HG03064 (cell line): ENCODE results near the gene OCA2.
"Not testable (repeated sequence)": the region's sequence is repeated elsewhere in the genome, so short reads cannot be mapped to it uniquely, and the experiment has no call there.

Experiments
- ATAC-seq: cut with Tn5 transposase; IDR thresholded peaks from one replicate; pipeline ENCODE4 v1.9.1; 2021; ENCODE audit warnings: low read depth; ENCODE audit not compliant: unreplicated experiment

The OCA2 gene

DNA sequence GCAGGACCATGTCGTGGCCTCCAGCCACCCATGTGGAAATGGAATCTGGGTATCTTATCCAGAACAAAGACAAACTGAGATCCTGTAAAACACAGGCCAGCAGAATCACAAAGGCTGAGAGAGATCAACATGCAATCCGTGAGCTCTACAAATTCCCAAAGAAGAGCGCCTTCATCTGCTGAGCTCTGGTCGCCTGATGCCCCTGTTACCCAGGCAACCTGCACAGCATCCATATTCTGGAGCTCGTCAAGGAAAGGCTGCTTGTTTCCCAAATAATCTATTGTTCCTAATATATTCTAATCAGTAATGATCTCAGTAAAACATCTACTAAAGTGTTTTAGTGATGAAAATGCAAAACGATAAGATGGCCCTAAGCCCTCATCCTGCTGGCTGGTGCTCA is 133.6 kb downstream of the OCA2 start:
- no peak for ATAC-seq

DNA sequence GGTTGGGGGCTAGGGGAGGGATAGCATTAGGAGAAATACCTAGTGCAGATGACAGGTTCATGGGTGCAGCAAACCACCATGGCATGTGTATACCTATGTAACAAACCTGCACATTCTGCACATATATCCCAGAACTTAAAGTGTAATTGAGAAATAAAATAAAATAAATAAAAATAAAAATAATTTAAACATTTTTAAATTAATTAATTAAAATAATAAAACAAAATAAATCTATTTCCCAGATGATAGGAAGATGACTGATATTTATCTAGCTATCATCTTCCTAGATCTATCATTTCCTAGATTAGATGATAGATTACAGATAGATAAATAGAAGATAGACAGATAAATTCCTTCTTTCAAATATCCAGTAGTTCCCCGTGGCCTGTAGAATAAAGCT is 137.3 kb downstream of the OCA2 start:
- ATAC-seq: no peak

DNA sequence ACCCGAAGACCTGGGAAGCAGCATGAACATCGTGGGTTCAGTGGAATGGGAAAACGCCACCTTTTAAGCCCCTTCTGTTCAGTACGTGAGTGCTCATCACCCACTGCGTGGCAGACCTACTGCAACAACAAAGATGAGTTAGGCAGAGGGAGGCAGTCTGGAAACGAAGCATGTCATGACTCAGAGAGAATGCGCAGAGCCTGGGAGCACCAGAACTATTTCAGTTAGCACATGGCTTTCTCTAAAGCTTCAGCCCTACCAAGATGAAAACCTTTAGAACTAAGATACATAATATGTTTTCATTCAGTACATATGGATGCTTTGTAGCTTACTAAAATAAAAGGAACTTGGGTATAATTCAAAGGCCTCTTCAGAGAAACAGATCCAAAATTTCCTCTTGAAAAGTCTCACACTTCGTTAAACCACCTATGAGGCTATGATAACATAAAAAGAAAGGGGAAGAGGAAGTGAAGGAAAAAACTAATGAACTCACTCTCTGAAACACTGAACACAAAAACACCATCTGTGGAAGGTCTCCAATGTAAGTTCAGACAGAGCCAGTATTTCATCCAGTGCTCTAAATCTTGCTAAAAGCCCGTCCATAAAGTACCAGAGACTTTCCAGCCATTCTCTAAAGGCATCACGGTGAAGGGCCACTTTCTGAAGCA is 140.1 kb downstream of the OCA2 start:
- no peak for ATAC-seq

DNA sequence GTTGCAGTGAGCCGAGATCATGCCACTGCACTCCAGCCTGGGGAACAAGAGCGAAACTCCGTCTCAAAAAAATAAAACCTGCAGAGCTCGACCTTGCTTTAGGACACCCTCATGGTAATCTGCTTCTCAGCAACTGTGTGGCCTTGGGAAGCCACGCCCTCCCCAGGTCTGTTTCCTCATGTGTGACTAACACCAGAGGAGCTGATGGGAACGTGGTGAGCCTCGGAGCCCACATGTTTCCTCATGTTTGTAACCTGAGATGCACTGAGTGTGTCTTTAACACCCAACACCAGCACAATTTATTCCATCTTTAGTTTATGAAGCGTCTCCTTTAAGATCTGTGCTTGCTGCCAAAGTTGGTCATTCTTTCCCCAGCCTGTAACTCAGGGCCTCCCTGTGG is 142.8 kb downstream of the OCA2 start:
- no peak for ATAC-seq

DNA sequence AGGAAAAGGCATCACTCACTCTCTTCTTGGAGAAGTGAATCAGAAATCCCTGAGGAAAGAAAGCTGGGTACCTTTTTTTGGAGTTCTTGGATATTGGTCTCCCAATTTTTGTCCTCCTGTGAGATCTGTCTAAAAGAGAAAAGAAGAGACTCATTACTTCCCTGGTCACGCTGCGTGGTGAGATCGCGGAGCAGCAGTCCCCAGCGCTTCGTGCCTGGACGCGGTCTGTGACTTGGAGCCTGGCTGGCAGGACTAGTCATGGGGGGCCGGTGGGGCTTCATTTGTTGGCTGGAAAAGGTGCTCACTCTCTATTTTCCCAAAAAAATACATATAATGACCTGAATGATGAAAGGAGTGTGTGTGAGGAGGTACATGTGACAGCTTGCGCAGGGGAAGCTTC is 144.0 kb downstream of the OCA2 start:
- ATAC-seq: no peak

DNA sequence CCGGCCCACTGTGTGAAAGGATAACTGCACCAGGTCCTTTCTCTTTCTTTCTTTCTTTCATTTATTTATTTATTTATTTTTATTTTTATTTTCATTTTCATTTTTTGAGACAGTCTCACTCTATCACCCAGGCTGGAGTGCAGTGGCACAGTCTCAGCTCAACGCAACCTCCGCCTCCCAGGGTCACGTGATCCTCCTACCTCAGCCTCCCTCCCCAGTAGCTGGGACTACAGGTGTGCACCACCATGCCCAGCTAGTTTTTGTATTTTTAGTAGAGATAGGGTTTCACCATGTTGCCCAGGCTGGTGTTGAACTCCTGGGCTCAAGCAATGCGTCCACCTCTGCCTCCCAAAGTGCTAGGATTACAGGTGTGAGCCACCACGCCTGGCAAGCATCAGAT is 146.5 kb downstream of the OCA2 start:
- ATAC-seq: not testable (repeated sequence)

DNA sequence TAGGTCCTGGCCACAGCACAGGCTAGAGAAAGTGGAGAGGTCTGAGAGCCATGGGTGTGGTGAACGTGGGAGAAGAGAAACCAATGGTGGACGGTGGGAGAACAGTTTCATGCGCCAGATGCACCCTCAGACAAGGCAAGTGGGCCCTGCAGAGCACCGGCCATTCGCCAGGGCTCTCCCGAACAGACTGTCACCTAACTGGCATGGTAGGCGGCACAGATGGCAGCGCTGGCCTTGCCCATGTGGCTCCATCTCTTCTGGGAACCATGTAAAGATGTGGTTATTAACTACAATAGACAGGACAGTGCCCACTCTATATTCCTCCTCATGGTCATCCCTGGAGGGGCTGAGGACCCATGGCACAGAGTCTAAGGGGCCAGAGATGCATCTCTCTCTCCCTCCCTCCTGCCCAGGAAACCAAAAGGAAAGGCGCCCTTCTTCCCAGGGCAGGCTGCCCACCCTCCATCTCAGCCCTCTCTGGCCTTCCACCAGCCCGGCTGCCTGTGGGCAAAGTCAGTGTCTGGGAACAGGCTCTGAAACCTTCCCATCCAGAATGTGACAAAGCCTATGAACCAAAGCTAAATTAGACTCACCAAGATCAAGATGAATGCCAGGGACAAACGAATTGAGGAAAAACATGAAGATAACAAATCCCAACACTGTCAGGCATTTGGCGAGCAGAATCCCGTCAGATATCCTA is 147.8 kb downstream of the OCA2 start:
- no peak for ATAC-seq

DNA sequence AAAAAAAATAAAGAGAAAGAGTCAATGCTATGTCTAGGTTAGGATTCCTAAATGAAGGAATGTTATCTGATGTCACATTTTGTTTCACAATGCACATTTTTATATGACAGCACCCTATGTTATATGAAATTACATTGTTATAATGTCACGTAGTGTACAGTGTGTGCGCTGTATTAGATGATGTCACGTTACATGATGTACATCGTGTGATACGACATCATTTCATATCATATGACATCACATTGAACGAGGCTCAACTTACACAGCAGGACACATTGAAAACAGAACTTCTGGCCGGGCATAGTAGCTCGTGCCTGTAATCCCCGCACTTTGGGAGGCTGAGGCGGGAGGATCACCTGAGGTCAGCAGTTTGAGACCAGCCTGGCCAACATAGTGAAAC is 150.0 kb downstream of the OCA2 start:
- ATAC-seq: no peak

DNA sequence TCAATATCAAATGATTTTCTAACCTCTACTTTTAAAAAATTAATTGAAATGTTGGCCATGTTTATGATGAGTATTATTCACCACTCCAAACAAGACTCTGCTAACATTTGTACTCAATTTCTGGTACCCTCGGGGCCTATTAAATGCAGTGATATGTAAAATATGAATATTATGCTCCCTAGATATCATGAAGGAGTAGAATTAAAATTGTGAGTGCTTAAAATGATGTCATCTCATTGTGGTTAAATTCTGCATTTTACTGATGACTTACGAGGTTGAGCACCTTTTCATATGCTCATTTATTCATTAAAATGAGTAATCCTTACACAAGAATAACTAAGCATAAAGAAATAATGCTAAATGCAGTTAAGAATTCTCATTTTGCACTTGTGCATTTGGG is 159.9 kb downstream of the OCA2 start:
- ATAC-seq: no peak

DNA sequence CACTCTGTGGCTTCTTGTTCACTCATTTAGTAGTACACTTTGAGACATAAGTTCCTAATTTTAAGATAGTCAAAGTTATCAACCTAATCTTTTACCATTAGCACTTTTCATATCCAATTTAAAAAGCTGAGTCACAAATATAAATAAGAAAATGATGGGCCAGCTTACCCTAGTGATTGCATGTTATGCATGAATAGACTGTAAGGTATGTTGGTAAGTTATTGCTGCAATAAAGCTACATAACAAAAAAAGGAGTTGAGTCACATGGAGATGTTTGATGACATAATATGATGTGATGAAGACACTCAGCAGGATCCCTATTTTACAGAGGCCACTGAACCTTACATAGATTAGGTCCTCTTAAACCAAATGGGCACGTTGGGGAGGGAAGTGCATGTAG is 161.3 kb downstream of the OCA2 start:
- ATAC-seq: no peak

DNA sequence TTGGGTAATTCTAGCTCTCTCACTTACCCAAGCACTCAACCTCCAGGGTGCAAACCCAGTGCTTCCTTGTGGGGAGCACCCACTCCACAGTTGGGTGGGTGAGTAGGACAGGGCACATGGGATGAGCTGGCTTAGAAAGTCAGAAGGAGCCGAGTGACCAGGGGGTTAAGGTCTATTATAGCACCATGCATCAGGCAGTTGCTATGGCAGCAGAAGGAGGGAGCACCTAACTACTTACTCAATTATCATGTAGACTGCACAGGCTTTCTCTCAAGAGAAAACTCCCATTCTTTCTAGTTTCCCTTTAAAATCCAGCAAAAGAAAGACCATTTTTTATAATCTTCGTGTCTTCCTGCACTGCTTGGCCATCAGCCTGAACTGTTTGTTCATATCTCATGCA is 163.0 kb downstream of the OCA2 start:
- ATAC-seq: no peak

DNA sequence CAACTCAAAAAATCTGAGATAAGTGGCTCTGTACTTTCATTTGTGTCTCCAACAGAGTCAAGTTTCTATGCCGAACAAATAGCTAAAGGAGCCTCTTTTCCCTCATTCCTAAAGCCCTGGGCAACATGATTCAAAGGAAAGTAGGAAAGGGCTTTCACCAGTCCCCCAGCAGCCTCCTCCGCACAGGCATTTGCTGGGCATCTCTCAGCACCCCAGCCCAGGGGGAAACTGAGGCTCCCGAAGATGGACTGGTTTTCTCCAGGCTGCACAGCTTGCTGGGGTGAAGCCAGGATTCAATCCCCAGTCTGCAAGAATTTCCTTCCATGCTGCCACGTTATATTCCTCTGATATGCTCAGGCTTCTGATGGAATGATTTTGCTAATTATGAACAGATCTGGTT is 163.8 kb downstream of the OCA2 start:
- ATAC-seq: no peak

DNA sequence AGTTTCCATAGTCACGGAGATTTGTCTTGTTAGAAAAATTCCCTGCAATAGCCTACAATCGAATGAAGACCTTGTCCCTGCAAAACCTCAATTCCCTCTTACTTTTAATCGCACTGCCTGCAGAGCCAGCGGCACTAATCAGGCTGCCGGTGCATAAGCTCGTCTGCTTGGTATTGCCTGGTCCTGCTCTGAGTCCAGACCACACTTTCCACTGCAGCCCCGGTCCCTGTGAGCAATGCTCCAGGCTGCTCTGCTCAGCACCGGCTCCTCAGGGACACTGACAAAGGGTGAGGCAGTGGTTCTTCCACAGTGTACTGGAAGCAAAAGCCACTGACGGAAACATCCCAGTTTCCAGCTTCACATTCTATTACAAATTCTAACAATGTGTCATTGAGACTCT is 164.3 kb downstream of the OCA2 start:
- ATAC-seq: no peak

DNA sequence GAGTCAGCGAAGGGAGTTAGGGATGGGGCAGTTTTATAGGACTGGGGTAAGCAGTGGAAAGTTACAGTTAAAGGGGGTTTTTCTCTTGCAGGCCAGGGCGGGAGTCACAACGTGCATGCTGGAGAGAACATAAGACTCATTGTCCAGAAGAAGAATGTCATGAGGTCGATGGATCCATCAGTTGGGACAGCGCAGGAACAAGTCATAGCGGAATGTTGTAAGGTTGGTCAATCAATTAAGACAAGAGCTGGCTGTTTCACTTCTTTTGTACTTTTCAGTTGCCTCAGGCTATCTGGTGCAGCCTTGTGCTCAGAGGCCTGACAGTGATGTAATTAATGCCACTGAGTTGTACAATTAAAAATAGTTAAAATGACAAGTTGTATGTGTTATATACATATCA is 165.6 kb downstream of the OCA2 start:
- no peak for ATAC-seq

DNA sequence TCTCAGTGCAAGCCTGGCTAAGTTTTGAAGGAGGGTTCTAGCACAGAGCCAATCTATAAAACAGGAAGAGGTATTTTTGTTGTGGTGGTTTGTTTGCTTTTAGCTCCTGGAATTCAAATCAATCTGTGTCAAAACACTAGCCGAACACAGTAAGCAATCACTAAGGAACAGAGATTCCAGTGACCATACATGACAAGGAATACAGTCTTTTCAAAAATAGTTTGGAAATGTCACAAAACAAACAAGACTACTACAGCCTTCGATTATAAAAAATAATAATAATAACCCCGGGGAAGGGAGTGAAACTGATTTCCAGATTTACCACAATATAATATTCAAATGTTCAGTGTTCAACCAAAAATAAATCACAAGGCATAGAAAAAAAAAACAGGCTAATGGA is 166.5 kb downstream of the OCA2 start:
- no peak for ATAC-seq

DNA sequence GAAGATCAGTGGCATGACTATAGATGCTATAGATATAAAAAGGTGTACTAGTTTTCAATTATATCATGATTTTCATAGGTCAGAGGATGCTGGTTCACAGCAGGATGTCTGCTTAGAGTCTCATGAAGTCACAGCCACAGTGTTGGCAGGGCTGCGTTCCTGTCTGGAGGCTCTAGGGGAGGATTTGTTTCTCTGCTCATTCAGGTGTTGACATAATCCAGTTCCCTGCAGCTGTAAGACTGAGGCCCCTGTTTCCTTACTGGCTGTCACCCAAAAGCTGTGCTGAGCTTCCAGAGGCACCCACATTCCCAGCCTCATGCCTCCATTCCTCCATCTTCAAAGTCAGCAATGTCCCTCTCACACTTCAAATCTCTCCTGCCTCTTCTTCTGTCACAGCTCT is 170.7 kb downstream of the OCA2 start:
- ATAC-seq: no peak

DNA sequence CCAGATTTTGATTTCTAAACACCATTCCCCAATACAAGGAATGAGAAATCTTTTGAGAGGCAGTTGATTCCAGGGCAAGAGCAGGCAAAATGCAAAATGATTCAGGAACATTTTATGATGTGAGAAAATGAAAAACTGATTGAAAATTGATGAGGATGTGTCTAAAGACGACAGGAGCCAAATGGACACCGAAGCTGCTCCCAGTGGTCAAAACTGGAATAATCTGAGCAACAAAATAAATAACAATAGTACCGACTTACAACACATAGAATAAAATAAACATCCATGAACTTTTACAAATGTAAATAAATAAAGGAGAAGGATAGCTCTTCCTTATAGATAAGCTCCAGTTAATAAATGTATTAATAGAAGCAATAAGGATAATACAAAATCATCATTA is 186.8 kb downstream of the OCA2 start:
- ATAC-seq: no peak

DNA sequence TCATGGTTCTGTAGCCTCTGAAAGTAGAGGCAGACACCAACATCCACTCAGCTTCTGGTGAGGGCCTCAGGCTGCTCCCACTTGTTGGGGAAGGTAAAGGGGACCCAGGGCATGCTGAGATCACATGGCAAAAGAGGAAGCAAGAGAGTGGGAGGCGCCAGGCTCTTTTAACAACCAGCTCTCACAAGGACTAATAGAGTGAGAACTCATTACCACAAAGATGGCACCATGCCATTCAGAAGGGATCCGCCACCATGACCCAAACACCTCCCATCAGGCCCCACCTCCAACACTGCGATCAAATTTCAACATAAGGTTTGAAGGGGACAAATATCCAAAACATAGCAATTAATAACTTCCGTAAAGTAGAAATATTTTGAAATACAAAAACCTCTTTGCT is 192.3 kb downstream of the OCA2 start:
- no peak for ATAC-seq

DNA sequence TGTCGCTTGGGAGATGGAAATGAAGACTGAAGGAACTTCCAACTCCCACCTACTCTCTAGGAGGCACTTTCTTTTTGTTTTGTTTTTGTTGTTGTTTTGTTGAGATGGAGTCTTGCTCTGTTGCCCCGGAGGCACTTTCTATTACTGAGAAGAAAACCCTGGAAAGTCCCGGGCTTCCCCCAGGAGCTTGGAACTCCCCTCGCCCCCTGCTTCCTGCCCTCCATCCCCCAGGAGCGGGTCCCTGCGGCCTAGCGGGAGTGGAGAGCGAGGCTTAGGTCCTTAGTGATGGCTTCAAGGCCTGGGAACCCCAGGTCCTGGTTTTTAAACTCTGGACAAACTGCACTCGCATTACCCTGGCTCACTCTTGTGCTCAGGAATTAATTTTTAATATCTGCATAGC is 195.7 kb downstream of the OCA2 start:
- ATAC-seq: no peak

DNA sequence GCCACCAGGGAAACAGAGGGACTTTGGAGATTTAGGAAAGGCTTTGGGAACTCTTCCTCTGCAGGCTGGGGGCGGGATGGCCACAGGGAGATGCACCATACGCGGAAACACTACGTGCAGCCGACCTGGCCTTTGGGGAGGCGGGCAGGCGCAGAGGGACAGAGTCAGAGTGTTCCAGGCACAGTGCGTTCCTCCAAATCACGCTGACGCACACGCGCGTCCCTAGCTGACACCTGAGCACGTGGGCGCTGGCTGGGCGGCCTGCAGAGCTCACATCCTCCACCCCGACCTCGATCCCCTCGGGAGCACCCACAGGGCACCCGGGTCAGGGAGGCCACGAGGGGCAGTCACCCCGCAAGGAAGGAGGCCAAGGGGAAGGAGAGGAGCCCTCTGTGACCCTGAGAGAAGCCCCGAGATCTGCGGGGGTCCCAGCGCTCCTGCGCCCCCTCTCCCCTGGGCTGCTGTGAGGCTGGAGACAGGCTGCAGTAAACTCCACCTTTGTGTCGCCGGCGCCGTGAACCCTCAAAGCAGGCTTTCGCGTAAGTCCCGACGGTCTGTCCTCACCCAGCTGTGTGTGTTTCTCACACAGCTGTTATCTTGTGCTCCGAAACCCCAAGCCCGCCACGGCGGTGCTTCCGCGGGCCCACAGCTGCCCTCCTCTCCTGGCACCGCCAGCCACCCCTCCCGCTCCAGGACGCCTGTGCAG is 196.3 kb downstream of the OCA2 start:
- ATAC-seq: no peak

DNA sequence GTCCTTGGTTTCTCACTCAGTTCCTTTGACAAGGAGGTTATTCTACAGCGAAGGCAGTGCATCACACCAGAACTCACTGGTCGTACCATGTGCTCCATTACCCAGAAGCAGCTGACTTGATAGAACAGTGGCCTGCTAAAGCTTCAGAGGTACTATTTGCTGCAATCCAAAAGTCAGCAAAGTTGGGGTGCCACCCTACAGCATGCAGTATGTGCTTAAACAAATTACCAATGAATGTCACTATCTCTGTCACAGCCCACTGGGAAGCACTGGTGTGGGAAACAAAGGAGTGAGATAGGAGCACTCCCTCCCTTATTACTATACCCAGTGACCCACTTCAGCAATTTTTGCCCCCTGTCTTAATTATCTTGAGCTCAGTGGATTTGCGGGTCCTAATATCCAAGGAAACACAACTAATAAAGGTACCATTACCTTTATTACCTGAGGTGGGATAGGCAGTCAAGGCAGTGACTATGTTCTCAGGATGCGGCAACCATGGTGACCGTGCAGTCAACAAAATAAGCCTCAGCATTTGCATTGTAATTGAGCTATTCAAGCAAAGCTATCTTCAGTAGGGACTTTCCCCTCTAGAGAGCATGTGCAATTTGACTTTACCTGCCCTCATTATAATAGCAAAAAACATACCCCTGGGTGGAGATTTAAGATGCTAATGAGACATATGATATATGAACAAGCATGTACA is 199.4 kb downstream of the OCA2 start:
- ATAC-seq: no peak
